NCI-H146 (cell line): ENCODE results near the gene PROM1.

Experiments used
- DNase-seq: peaks from one replicate; lab custom pipeline; 2025; lab: John Stamatoyannopoulos, UW

PROM1 gene

DNA sequence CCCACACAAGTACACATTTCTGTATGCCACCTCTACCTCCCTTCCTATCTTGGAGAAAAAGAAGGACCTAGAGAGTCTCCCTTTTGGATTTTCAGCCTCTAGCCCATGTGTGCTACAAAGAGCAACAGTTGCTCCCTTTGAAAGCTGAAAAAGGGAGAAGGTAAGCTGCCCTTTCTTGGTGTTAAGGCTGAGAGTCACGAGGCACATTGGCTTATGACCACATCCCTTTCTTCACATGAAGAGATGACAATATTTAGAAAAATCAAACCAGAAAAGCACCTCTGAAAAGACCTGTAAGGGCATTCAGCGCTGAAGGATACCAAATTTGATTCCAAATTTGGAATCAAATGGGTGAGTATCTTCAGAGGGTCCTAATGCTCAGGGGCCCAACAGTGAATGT lies 138.9 kb downstream of the PROM1 start:
- no peak for DNase-seq

GRCh38 chr4:15942283-15942682 lies 141.5 kb downstream of the PROM1 start:
- DNase-seq: no peak

GRCh38 chr4:15938640-15939039 lies 145.2 kb downstream of the PROM1 start, which contains the start of gene FGFBP1:
TSS of gene FGFBP1 (minus strand) at chr4:15938740. CDS start at chr4:15936632, 2,108 bp downstream.
- no peak for DNase-seq

GRCh38 chr4:15938182-15938581 lies 145.6 kb downstream of the PROM1 start:
- DNase-seq: no peak

- DNase-seq: no peak
These were observed 147.3 kb downstream of the PROM1 start for GRCh38 chr4:15936495-15936894.

DNA sequence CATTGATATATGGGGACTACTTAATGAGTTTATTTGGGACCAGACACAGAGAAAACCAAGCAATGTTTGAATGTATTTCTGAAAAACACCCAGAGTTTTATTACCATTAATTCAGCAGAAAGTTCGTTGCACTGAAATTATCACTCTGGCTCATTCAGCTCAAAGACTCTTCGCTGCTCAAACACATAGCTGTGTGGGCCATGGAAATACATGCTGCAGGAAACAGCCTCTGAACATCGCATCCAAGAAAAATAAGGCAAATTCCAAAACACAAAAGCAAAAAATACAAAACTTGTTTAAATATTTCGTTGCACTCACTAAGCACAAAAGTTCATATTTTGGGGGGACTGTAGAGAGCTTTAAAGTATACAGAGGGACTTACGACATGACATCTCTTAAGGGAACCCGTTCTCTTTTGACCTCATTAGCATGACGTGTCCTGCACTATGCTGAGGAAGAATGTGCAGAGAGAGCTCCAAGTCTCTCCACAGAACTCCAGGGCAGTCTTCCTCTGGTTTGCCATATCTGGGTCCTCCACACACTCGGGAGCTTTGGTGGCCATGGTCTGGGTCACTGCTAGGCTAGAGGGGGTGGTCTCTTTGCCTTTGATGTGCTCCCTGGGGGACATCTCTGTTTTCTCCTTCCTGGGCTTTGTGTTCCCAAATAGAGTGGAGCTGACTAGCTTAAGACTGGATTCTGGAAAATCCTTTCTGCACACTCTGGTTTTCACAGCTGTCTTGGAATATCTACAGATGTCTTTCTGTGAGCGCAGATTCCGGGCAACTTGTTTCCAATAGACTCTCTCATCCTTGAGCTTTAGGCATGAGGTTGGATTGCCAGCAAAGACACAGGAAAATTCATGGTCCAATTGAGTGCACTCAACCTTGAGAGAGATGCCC lies 148.1 kb downstream of the PROM1 start:
- DNase-seq: no peak

DNA sequence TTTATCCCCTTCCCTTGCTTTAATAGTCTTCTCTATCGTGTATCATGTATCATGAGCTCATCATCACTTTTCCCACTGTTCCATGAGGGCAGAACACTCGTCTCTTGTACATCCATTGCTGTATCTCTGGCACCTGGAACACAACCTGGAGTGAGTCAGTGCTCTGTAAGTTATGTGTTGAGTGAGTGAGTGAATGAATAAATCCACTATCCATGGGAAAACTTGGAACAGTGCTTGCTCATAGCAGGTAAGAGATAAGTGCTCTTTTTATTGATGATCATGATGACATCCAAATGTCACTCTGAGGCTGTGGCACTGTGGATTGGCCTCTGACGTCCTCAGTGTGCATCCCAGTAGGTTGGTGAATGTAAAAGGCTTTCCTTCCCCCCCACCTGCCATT lies 149.6 kb downstream of the PROM1 start:
- DNase-seq: no peak

DNA sequence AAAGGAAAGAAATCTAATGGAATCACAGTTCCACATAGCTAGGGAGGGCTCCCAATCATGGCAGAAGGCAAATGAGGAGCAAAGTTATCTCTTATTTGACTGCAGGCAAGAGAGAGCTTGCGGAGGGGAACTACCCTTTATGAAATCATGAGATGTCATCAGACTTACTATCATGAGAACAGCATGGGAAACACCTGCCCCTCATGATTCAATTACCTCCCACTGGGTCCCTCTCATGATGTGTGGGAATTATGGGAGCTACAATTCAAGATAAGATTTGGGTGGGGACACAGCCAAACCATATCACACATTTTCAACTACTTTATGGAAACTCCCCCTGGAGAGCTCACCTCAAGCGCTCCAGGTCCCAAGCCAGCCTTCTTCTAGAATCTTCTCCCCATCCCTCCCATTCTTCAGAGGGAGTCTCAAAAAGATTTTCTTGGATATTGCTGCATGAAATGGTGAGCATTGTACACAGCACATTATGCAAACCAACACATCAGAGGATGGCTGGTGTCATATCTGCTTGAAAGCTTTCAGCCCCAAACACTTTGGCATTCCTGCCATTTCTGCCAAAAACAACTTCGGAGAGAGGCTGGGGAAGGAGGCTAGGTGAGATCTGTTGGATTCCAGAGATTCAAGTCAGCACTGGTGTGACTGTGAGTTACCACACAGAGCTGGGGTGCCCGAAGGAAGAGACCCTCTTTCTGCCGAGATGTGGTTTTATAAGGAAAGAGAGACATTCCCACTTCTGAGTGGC lies 152.2 kb downstream of the PROM1 start:
- no peak for DNase-seq

- DNase-seq: no peak
These were observed 153.5 kb downstream of the PROM1 start for GRCh38 chr4:15930314-15930713.

DNA sequence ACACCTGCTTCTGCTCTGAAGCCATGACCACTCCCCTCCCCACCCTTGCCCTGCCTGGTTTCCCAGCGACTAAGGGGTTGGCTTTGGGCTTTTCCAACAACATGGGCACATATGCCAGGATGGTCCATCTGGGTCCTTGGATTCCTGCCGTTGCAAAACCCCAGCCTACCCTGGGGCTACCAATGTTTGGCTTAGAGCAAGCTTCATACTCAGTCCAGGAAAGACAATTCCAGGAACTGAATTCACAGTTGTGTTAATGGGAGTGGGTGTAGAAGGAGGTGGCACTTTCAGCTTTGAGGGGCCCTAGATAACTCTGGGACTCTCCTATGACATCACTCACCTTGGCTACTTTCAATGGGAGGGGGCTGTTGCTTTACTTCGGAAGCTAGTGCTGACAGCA lies 154.3 kb downstream of the PROM1 start:
- DNase-seq: no peak

DNA sequence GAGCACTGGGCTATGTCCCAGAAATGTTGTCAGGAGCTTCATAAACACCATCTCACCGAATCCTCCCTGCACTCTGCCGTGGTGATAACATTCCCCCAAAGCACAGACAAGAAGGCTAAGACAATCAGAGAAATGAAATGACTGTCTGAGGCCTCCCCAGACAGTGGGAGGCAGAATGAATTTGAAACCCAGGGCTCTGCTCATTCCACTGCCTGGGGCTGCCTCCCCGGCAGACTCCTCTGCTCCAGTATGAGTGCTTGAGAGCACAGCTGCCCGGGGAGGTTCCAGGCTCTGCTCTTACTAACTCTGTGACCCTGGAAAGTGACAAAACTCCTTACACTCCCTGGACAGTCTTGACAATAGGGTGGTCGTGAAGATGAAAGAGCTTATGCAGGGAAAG lies 154.9 kb downstream of the PROM1 start:
- DNase-seq: no peak

DNA sequence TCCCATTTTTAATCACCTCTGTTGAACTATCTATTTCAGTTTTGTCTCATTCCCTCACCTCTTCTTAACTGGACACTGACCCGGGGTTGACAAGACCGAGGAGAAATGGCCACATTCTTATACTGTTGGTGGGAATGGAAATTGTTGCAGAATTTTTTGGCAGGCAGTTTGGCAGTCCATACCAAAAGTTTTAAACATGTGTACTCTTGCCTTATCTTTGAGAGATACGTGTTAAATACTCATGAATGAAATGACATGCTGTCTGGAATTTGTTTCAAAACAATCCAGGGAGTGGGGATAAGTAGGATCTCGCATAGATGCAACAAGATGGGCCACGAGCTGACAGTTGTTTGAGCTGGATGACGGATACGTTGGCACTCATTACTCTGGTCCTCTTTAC lies 157.3 kb downstream of the PROM1 start:
- no peak for DNase-seq

DNA sequence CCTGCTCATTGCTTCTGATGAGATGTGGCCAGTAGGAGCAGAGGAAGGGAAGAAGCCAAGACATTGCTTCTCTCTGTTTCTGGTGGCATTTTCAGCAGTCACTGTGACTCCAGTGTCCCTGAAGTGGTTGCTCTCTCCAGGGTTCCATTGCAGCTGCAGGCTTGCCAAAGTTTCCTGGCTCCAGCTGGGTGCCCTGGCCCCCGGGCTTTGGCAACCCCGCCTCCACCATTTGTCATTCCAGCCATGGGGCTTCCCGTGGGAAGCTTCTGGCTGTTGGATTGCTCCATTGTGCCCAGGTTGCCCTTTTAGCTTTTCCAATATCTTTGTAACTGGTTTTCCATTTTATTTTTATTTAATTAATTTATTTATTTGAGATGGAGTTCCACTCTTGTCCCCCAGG lies 158.0 kb downstream of the PROM1 start:
- DNase-seq: no peak

DNA sequence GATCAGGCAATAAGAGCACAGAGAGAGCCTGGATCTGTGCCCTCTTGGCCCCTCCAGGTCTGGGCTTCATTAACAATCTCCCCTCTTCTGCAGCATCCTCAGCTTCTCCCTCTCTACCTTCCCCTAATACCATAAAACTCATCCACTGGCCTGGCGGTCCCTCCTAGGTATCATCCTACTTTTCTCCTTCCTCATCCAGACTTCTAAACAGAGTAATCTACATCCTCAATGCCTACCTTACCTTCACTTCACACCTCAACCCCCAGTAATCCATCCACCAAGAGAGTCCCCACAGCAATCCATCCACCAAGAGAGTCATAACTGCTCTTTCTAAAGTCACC lies 162.3 kb downstream of the PROM1 start:
- no peak for DNase-seq

DNA sequence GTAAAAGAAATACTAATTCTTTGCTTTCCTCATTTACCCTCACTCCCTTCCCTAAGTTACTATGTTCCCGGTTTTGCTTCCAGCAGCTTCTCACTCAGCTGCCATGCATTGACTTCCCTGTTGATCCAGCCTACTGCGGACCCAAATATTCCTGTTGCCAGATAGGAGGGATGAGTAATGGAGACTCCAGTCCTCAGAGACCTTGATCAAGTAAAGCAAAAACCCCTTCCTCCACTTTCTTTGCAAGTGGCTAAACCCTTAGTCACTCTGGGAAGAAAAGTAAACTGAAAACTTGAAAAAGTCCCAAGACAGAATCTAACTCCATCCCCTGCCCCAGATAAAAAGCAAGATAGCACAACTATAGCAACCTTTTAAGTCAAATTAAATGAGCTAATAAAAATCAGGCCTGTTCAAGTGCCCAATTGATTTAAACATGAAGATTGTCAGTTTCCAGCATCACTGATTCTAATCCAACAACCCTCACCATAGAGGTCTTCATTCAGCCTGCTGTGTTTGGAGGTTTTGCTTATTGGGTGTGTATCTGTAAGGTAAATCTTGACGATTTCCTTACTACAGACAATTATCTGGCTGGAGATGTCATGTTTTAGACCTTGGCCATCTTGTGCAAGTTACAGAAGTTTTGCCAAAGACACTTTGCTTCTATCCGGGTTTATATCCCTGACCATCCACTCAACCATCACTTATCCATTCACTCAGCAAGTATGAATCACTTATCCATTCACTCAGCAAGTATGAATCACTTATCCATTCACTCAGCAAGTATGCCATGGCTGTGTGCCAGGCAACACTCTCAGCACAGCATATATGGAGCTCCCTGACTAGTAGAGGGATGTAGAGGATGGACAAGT lies 162.9 kb downstream of the PROM1 start:
- no peak for DNase-seq

GRCh38 chr4:15918484-15919129 lies 165.2 kb downstream of the PROM1 start:
- no peak for DNase-seq
